A673 (cell line): ENCODE results near the gene FGF22.

Experiments used
- CTCF ChIP-seq: fragments of 300-800, 200-600 bp; sonication (generic); conservative IDR thresholded peaks from 2 replicates; pipeline ENCODE4 v1.5.1; 2017; ENCODE audit warnings: low read depth, mild to moderate bottlenecking, antibody characterized with exemption, low read length, moderate library complexity, mixed read lengths
- EZH2 ChIP-seq: fragments of 200-600 bp; sonication (generic); IDR thresholded peaks from 2 replicates; pipeline ENCODE4 v1.6.1; 2017; ENCODE audit warnings: borderline replicate concordance, low read depth, mild to moderate bottlenecking, mixed read lengths, antibody characterized with exemption, low read length; ENCODE audit not compliant: poor library complexity, severe bottlenecking

- TF ChIP-seq CTCF (no peak), EZH2 (no peak)
Observed at GRCh38 chr19:640606-641189, 1.0 kb downstream of the FGF22 start.
